HG02759 (cell line): Measurements from ENCODE around the gene GABRA4.

Source experiments
- ATAC-seq: cut with Tn5 transposase; IDR thresholded peaks from one replicate; pipeline ENCODE4 v1.9.1; 2021; ENCODE audit warnings: mild to moderate bottlenecking, moderate library complexity; ENCODE audit not compliant: unreplicated experiment

The GABRA4 gene

GRCh38 chr4:46931981-46932380 lies 61.4 kb downstream of the GABRA4 start:
- peak; percentile 90 for ATAC-seq

DNA sequence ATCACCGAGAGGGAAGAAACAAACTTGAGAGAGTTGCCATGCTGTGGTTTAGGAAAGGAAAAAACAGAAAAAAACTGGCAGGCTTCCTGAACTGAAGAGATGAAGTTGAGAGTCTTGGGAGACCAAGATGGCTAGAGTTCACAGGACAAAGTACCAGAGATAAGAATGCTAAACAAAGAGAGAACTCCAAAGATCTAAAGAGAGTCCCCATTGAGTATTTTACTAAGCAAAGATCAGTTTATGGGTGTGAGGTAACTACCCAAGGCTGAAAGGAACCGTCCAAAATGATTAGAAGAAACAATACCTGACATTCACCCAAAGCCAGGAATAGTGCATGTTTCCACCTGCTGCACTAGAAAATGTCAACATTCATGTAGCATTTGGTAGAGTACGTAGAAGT lies 62.5 kb downstream of the GABRA4 start:
- no peak for ATAC-seq

DNA sequence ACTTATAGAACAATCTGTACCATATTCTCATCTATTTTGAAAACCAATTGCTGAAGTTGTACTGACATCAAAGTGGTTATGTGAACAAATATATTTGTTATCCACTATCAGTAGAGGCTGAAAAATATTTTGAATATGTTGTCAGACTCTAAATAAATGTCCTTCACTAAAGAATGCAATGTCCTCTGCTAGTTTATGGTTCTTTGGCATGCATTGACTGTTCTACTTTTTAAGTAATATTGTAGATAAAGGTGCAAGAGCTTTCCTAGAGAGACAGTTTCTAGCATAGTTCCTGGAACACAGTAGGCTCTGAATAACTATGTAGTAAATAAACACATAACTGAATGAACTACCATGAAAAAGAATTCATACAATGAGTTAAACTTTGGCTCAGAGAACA lies 66.2 kb downstream of the GABRA4 start:
- no peak for ATAC-seq

DNA sequence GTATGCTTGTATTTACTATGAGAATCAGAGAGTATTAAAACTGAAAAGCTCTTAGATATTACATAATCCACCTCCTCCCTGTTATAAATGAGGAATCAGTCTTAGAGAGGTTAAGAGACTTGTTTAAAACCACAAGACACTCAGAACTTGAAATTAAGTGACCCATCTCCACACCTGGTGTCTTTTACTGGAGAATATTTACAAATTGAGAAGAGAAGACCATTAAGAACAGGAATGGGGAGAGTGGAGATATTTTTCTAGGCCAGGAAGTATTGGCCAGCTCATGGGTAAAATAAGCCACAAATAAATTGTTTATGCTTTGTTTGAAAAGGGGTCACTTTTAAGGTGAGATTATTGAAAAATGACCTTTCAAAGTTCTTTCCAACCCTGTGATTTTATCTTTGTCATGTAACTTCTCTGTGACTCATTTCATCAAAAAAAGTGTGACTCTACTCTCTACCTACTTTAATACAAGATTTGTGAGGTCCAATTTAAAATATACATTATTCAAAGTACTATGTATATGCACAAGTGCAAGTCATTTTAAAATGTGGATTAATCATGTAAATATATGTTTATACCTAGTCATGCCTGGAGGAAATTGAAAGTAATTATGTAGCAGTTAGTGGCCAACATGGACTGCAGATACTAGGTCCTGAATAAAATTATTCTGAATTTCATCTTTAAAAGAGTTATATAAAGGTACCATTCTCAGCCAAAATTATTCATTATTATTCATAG lies 68.4 kb downstream of the GABRA4 start:
- ATAC-seq: no peak

- ATAC-seq: no peak
Observed at GRCh38 chr4:46922205-46922604, 71.2 kb downstream of the GABRA4 start.

DNA sequence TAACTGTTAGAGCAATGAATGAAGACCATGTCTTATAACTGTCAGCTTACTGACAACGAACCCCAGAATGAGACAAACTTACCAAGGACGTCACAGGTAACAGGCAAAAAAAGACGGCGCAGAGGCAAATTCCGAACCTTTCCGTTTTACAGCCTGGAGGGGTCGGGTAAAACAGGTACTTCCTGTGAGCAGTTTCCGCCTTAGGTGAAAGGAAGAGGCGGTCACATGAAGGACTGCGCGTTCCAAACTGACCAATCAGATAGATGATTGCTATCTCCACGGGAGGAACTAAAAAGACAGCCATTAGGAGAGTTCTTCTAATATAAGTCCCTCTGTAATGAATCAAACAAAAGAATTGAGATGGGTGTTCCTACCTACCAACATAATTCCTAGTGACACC lies 84.3 kb downstream of the GABRA4 start, which contains the start of gene COX7B2:
Gene COX7B2, minus strand, starts transcription at position 168 of the 400 bp plus-strand sequence. CDS start 174,053 bp downstream, outside the sequence.
- ATAC-seq: no peak

DNA sequence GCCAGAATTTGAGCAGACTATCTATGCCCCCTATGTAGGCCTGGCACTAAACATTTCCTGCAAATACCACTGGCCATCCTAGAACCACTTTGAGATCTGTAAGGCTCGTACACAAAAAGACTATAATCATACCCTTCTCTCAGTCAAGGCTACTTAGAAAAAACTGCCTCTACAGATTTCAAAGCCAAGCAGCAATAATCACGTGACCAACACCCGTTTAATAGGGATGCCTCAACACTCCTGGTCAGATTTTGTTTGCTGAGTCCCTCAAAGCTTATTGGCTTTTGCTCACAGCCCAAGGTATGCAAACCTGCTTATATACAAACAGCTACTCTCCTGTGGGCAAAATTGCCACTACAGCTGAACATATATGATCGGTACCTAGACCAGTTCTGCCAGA lies 85.2 kb downstream of the GABRA4 start:
- ATAC-seq: no peak

- no peak for ATAC-seq
Observed at GRCh38 chr4:46900082-46900481, 93.3 kb downstream of the GABRA4 start.

- ATAC-seq: no peak
Observed at GRCh38 chr4:46894826-46895225, 98.6 kb downstream of the GABRA4 start.

DNA sequence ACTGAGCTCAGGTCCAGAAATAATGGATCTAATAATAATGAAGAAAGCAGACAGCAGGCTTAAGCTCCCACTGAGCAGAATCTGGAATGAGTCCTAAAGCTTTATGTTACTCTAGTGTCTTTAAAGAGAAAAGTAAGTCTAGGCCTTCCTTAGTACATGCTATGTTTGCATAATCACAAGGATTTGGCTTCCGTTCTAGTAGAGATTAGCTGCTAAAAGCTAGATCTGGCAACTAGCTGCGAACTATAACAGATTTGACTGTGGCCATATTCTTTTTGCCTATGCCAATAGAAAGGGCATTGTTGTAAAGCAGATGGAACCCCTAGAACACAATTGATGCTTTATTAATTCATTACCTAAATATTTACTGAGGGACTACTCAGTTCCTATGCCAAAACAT lies 103.3 kb downstream of the GABRA4 start:
- no peak for ATAC-seq

DNA sequence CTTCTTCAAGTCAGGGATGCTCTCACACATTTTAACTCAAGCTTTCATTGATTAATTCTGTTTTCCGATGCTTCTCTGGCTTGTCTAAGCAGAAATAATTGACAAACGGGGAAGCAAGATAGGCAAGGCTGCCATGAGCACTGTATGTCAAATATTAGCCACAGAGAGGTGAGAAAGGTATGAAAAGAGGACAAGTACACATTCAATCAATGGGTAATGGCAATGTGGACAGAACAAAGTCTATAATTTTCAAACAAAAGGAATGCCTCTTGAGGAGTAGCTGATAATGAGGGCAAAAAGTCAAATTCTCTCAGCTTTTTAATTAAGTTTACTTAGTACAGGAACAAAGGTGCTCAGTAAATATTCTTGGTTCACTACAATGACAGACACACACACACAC lies 104.0 kb downstream of the GABRA4 start:
- no peak for ATAC-seq

DNA sequence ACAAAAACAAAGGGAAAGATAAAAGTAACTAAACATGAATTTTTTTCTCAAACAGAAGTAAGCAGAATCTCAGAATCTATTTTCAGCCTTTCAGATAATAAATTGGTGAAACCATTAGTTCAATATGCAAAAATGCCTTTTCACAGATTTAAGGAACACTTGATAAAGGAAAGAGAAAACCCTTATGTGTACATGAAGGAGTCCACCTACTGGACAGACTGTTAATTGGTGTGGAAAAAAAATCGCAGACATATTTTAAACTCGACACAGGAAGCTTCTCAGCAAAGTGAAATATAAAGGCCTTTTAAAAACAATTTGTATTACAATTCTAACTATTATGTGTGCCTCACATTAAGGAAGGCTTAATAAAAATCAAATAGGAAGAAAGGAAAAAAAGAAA lies 106.7 kb downstream of the GABRA4 start:
- no peak for ATAC-seq

GRCh38 chr4:46878641-46879040 lies 114.7 kb downstream of the GABRA4 start:
- no peak for ATAC-seq

GRCh38 chr4:46874811-46875210 lies 118.6 kb downstream of the GABRA4 start:
- ATAC-seq: no peak

DNA sequence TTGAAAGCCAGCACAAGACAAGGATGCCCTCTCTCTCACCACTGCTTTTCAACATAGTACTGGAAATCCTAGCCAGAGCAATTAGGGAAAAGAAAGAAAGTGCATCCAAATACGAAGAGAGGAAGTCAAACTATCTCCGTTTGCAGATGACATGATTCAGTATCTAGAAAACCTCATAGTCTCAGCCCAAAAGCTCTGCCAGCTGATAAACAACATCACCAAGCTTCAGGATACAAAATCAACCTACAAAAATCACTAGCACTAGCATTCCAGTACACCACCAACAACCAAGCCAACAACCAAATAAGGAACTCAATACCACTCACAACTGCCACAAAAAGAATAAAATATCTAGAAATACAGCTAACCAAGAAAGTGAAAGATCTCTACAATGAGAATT lies 123.0 kb downstream of the GABRA4 start:
- ATAC-seq: no peak
